GM12891 (cell line): ENCODE results near the gene PLA2G5.
A peak's percentile ranks its signal among the peaks of the same experiment; 100 is the strongest.
"Not testable (repeated sequence)": the region's sequence is repeated elsewhere in the genome, so short reads cannot be mapped to it uniquely, and the experiment has no call there.

ENCODE experiments used
- DNase-seq: peaks from one replicate; pipeline ENCODE4 v3.0.0; 2011; ENCODE audit warnings: low spot score; ENCODE audit not compliant: insufficient read length
- FAIRE-seq: peaks from 2 replicates; lab custom pipeline; 2011; peaks lifted over from hg19 to GRCh38; lab: Jason Lieb, UNC
- PAX5 ChIP-seq: IDR thresholded peaks from 2 replicates; pipeline ENCODE4 v1.6.1; 2011; ENCODE audit warnings: low read length, moderate library complexity, mild to moderate bottlenecking; ENCODE audit not compliant: insufficient read depth, severe bottlenecking
- POLR2A ChIP-seq: IDR thresholded peaks from 2 replicates; pipeline ENCODE4 v1.6.1; 2011; ENCODE audit warnings: low read depth, low read length, control low read depth
- POLR2AphosphoS5 ChIP-seq: IDR thresholded peaks from 2 replicates; pipeline ENCODE4 v1.6.1; 2011; ENCODE audit warnings: low read depth, low read length, control low read depth
- POU2F2 ChIP-seq: IDR thresholded peaks from 2 replicates; pipeline ENCODE4 v1.6.1; 2011; ENCODE audit warnings: low read depth, mild to moderate bottlenecking, control low read depth, low read length, moderate library complexity
- SPI1 ChIP-seq: IDR thresholded peaks from 2 replicates; pipeline ENCODE4 v1.6.1; 2011; ENCODE audit warnings: low read depth, low read length, control low read depth
- TAF1 ChIP-seq: IDR thresholded peaks from 2 replicates; pipeline ENCODE4 v1.6.1; 2011; ENCODE audit warnings: low read depth, low read length, control low read depth

PLA2G5 gene

DNA sequence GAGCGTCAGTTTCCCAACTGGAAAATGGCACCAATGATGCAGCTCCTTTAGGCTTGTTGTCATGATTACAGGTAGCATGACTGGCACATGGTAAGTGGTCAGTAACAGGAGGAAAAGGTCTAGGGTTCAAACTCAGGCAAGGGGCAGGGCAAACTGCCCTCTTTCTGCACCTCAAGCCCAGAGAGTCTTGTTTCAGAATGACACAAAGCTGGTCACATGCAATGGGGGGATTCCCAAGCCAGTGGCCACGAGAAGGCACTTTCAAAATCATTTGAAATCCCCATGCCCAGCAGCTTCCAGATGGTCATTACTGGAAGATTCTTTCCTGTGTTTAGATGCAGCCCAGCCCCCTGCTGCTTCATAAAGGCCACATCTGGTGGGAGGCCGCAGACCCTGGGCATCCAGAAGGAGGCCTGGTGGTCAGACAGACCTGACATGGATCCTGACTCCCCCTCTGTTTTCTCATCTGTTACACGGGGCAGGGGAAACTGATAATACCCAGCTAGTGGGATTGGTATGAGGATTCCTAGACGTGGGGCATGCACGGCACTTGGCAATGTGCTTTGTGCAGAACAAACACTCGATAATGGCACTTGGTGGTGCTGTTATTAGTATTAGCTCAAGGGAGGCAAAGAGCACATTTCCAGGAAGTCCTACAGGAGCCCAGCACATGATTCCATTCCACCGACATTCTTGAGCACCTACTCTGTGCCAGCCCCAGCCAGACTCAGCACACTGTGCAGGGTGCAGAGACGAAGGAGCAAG is 56.2 kb downstream of the PLA2G5 start:
- FAIRE-seq: peak; percentile 54
- DNase-seq: no peak
- TF ChIP-seq SPI1 (no peak), TAF1 (no peak), POLR2AphosphoS5 (no peak), PAX5 (no peak), POLR2A (no peak), POU2F2 (no peak)

DNA sequence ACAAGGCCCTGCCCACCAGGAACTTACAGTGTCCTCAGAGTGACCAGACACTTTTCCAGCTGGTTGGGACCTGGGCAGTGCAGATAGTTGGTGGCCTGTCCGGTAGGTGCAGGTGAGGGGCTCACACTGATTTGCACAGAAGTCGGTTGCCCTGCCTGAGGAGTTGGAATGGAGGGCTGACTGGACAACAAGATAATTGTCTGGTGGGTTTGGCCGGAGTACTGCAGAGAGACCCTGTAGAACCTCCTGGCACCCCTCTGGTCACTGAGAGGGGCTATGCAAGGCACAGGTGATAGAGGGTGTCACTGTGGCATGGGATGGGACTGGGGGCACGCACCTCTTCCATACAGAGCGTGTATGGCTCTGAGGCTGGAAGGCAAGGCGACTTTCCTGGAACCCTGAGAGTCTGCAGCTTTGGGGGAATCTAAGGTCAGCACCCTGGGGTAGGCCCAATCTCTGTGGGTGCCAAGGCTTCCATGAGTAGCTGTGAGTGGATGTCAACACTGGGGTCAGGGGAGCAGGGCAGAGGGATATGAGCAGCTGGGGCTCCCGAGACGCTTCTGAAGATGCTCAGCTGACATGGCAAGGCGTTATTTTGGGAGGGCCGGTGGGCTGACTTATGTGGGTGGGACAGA is 56.9 kb downstream of the PLA2G5 start:
- DNase-seq: no peak
- no peak for FAIRE-seq
- TF ChIP-seq POLR2A (no peak), SPI1 (no peak), TAF1 (no peak), POU2F2 (no peak), POLR2AphosphoS5 (no peak), PAX5 (no peak)

DNA sequence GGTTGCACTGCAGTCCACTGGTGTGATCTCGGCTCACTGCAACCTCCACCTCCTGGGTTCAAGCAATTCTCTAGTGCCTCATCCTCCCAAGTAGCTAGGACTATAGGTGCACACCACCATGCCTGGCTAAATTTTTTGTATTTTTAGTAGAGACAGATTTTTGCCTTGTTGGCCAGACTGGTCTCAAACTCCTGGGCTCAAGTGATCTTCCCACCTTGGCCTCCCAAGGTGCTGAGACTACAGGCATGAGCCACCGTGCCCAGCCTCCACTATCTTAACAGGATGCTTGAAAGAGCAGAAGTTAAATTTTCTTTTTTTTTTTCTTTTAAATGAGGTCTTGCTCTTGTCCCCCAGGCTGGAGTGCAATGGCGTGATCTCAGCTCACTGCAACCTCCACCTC is 60.5 kb downstream of the PLA2G5 start:
- not testable (repeated sequence) for DNase-seq, FAIRE-seq

DNA sequence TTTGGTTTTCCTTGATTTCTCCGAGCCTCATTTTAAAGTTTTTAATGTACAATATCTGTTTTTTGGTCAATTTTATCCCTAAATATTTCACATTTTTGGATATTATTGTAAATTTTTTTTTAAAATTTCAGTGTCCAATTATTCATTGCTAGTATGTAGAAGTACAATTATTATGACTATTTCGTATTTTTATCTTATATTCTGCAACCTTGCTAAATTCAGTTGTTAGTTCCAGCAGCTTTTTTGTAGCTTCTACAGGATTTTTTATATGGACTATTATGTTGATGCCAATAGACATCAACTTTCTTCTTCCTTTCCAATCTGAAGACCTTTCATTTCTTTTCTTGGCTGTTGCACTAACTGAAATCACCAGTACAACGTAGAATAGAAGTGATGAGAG is 65.0 kb downstream of the PLA2G5 start:
- no peak for TF ChIP-seq SPI1
- no peak for TF ChIP-seq TAF1
- TF ChIP-seq POU2F2: no peak
- TF ChIP-seq POLR2AphosphoS5: no peak
- TF ChIP-seq POLR2A: no peak
- no peak for TF ChIP-seq PAX5
- DNase-seq (no peak), FAIRE-seq (no peak)

DNA sequence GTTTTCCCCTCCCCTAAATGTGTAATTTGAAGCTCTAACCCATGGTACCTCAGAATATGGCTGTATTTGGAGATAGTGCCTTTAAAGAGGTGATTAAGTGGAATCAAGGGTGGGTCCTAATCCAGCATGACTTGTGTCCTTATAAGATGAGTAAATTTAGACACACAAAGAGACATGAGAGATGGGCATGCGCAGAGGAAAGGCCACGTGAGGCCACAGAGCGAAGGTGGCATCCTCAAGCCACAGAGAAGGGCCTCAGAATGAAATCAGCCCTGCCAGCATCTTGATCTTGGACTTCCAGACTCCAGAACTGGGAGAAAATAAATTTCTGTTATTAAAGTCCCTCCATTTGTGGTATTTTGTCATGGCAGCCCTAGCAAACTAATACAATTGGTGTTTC is 66.3 kb downstream of the PLA2G5 start:
- FAIRE-seq (no peak), DNase-seq (no peak)
- no peak for TF ChIP-seq POLR2AphosphoS5

DNA sequence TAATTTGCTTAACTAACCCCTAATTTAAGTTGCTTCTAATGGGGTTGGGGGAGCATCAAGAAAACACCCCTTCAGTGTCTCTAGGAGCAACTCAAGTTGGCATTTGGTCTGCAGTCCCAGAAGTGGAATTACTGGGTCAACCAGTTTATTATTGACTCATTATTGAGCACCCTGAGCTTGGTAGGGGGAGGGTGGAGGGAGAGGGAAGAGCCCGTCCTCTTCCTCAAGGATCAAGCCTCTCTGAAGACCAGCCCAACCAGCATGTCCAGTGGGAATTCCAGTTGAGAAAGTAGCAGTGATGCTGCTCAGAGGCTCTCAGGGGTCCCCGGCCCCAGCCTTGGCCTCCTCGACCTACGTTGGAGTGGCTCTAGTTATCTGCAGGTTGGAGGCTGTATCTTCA is 67.1 kb downstream of the PLA2G5 start:
- TF ChIP-seq POLR2AphosphoS5 (no peak), POLR2A (no peak), TAF1 (no peak), SPI1 (no peak), POU2F2 (no peak), PAX5 (no peak)
- FAIRE-seq (no peak), DNase-seq (no peak)

DNA sequence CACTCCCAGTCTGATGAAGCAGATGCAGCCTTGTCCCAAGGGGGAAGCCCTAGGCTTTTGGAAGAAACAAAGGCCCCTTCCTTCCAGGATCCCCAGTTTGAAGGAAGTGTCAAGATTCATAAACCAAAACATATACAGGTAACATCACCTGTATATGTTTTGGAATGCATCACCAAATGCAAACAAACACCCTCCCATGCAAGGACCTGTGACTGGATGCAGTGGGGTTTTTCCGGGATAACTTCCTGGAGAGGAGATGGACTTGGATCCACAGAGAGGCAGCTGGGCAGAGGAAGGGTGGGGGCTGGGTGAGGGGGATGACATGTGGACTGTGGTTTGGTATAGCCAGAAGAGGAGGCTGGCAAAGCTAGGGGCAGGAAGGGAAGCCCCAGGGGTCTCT is 67.6 kb downstream of the PLA2G5 start:
- DNase-seq: no peak
- TF ChIP-seq POLR2AphosphoS5 (no peak), POU2F2 (no peak), TAF1 (no peak), POLR2A (no peak), SPI1 (no peak), PAX5 (no peak)
- no peak for FAIRE-seq

DNA sequence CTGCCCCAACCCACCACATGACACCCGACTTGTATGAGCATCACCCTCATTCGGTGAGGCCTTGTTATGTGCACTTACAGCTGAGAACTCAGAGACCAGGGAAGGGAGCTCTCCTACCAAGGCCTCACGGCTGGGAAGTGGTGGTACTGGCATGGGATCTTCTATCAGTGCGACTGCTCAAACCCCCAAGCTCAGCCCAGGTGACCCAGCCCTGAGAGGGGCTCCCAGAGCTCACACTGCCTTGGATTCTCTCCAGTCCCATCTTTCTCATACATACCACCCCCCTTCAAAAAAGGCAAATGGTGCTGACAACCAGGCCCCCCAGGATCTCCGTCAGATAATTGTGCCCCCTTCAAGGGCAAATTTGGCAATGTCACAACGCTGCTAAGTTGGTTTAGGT is 68.4 kb downstream of the PLA2G5 start:
- DNase-seq (no peak), FAIRE-seq (no peak)
- no peak for TF ChIP-seq SPI1
- no peak for TF ChIP-seq POLR2A
- no peak for TF ChIP-seq PAX5

DNA sequence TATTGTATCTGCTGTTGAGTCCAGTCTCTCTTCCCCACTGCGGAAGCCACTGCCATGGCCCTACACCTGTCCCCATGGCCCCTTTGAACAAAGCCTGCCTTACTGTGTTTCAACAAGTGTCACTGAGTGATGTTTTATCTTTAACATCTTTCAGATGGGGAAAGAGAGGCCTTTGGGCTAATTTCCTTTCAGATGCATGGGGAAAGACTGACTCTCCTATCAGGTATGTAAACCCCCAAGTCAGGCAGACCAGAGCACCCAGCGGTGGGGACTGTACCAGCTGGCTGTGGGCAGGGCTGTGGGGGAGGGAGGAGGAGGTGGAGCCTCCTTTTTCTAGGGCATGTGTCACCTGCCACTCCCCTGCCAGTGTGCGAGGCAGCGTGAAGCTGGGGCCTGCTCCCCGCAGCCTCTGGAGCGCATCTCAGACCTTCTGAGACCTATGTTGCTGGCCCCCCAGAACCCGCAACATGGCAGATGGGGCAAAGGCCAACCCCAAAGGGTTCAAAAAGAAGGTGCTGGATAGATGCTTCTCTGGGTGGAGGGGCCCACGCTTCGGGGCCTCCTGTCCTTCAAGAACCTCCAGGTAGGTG is 69.1 kb downstream of the PLA2G5 start, which contains the start of gene PLA2G2F:
Gene PLA2G2F, plus strand, starts transcription at position 363 of the 590 bp plus-strand sequence. Its CDS starts 105 bp downstream, at position 468.
- no peak for FAIRE-seq
- no peak for TF ChIP-seq POLR2A
- no peak for TF ChIP-seq SPI1
- no peak for TF ChIP-seq PAX5
- TF ChIP-seq TAF1: no peak
- TF ChIP-seq POU2F2: no peak
- TF ChIP-seq POLR2AphosphoS5: no peak
- no peak for DNase-seq

DNA sequence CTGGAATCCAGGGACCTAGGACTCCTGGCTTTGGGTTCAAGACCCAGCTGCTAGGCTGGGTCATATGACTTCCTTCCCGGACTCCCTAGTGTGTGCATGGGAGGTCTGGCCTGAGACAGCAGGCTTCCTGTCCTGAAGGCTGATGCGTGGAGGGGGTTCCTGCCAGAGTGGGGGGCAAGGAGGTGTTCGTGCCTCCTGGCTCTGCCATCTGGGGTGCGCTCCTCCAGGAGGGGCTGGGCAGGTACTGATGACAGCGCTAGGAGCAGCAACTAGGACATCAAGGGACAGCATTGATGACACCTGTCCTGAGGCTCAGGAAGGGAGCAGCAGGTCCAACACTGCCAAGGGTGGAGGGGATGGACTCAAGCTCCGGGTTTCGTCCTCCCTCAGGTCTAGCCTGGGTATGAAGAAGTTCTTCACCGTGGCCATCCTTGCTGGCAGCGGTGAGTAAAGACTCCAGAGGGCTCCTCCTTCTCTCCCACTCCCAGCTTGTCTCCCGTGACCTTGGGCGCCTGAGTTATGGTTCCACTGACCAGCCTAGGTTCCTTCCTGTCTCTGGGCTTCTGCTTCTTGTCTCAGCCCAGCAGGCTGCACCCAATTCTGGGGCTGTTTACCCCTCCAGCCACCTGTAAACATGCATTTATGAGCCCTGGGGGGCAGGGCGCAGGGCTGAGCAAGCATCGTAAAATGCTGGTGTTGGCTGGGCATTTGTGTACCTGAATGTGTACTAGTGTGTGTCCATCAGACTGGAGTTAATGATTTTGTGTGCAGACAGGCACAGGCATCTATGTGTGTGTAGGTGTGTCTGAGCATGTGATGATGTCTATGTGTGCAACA is 70.0 kb downstream of the PLA2G5 start:
- DNase-seq: no peak
- TF ChIP-seq POLR2A: no peak
- no peak for TF ChIP-seq SPI1
- no peak for TF ChIP-seq POLR2AphosphoS5
- TF ChIP-seq PAX5: no peak
- TF ChIP-seq TAF1: no peak
- no peak for TF ChIP-seq POU2F2
- FAIRE-seq: no peak
